Activated CD4-positive, alpha-beta memory T cell treated with anti-CD3 and anti-CD28 coated beads for 36 hours (primary cell): ENCODE measurements around the gene ANXA5. TPM values are rescaled to one million over a fixed set of nuclear protein-coding genes. Genes with fewer than 3 reads are reported as not detected.

Experiments
- CTCF ChIA-PET: fragments of 350-600 bp; sonication (Branson Sonifier 250); formaldehyde crosslinking; loops from one replicate; lab custom pipeline; 2021; ENCODE audit warnings: antibody characterized with exemption, inconsistent platforms; lab: Charles Lee
- POLR2A ChIA-PET: fragments of 350-600 bp; sonication (Branson Sonifier 250); formaldehyde crosslinking; loops from one replicate; lab custom pipeline; 2021; ENCODE audit warnings: antibody characterized with exemption; lab: Charles Lee
- DNase-seq: peaks from one replicate; pipeline ENCODE4 v3.0.0-alpha.2; 2020
- H3K27ac Mint-ChIP-seq: one replicate; pipeline ENCODE4 v1.8.0; 2021; ENCODE audit warnings: mixed read lengths
- H3K27me3 Mint-ChIP-seq: one replicate; pipeline ENCODE4 v1.8.0; 2021; ENCODE audit warnings: mixed read lengths
- H3K36me3 Mint-ChIP-seq: one replicate; pipeline ENCODE4 v1.8.0; 2021; ENCODE audit warnings: mixed read lengths
- H3K4me1 Mint-ChIP-seq: one replicate; pipeline ENCODE4 v1.8.0; 2021; ENCODE audit warnings: low read depth, mixed read lengths
- H3K4me3 Mint-ChIP-seq: one replicate; pipeline ENCODE4 v1.8.0; 2021; ENCODE audit warnings: mild to moderate bottlenecking, mixed read lengths
- H3K9me3 Mint-ChIP-seq: one replicate; pipeline ENCODE4 v1.8.0; 2021; ENCODE audit warnings: mixed read lengths
- intact Hi-C: fragments of 100-400 bp; cut with micrococcal nuclease; formaldehyde crosslinking; loops from one replicate; pipeline ENCODE4 v1.15.1; 2023
- total RNA-seq, 2 experiments: library from RNA; stranded (reverse); gene quantifications; one replicate each; pipeline ENCODE4 v1.2.3, GENCODE V29; 2021

The ANXA5 gene
- total RNA-seq, 2 experiments from 2014 or later: 132 to 140 TPM

DNA sequence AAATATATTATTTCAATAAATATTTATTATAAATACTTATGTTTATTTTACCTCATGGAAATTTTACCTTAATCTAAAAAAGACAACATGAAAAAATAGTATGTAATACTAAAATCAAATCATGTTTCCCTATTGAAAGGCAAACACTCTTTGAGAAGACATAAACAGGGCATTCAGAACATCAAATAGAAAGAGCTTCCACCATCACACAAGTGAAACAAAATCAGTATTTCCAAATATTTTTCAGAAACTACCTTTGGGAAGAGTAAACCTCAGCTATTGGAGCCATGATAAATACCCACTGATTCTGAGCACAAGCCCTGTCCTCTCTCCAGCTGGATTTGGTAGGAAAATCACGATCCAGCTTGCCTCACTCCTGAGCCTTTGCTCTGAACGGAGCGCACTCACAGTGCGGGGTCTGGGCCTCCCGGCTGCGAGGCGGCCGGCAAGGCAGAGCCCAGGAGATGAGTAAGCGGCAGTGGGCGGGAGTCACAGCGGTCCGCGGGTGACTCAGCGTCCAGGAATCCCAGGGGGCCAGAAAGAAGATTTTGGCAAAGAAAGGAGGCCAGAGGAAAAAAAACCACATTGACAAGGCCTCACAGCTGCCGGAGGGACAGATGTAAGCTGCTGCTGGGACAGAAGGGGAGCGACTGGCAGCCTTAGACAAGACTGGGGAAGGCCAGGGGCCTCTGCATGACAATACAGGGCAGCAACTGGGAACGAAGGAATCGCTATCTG lies 14.7 kb upstream of the ANXA5 start:
- Mint-ChIP-seq H3K27ac (no peak overlapping the region), H3K4me1 (peaks cover 37% of the 10 kb centered on the region), H3K4me3 (peak overlapping the region; percentile 13), H3K9me3 (no peaks in the 10 kb centered on the region), H3K36me3 (no peaks in the 10 kb centered on the region), H3K27me3 (peaks cover 39% of the 10 kb centered on the region)
- CTCF ChIA-PET: interaction anchor here (1.9 kb wide), 1 partner anchor 15 kb away, joined by 6 read pairs; the partner anchor contains the start of gene ANXA5
- POLR2A ChIA-PET: interaction anchor here (1.4 kb wide), 1 partner anchor 15 kb away, joined by 4 read pairs; no protein-coding TSS in a partner anchor
- DNase-seq: peak; percentile 70
- intact Hi-C loops: no loop called here

DNA sequence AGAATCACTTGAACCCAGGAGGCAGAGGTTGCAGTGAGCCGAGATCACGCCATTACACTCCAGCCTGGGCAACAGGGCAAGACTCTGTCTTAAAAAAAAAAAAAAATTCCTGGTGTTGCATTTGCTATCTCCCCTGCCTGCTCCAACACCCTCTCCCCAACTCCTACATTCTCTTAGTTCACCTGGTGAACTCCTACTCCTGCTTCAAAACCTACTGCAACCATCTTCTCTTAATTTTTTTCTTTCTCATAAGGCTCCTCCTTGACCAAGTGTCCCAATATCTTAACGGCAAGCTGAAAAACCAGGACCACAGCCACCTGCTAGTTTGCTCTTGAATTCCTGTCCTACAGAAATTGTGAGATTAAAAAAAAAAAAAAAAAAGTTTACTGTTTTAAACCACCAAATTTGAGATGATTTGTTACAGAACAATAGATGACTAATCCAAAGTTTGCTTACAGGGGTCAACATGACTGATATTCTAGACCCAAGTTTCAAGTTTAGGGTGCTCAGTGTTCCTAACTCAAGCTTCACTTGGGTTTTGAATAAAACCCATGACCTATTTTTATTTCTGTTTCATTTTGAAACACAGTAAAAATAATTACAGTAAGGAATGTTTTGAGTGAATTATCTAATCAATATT lies 13.1 kb upstream of the ANXA5 start:
- intact Hi-C loops: loop anchor here (5.0 kb wide), 2 partner anchors 453 to 528 kb away; no protein-coding TSS in a partner anchor
- peaks cover 43% of the 10 kb centered on the region for H3K4me1 Mint-ChIP-seq
- no peak overlapping the region for H3K27ac Mint-ChIP-seq
- DNase-seq: no peak
- H3K4me3 Mint-ChIP-seq: no peak overlapping the region
- H3K9me3 Mint-ChIP-seq: no peaks in the 10 kb centered on the region
- no peaks in the 10 kb centered on the region for H3K36me3 Mint-ChIP-seq
- POLR2A ChIA-PET: no interaction called here
- CTCF ChIA-PET: no interaction called here
- H3K27me3 Mint-ChIP-seq: peaks cover 39% of the 10 kb centered on the region

DNA sequence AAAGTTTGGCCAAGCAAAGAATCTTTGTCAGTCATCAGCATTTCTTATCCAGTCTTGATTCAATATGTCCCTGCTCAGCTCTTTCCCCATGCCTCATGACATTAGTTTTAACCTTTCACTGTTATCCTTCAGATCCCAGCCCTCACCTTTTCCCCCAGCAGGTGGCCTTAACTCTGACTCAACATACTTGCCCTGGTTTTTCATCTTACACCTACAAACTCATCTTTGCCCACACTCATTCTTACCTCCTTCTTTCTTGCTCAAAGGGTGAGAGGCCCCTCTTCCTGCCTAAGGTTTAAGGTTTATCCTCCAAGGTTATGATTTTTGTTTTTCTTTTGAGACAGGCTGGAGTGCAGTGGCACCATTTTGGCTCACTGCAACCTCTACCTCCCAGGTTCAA lies 10.6 kb upstream of the ANXA5 start:
- POLR2A ChIA-PET: interaction anchor here (3.2 kb wide), 1 partner anchor 11 kb away, joined by 18 read pairs; the partner anchor contains the start of gene ANXA5
- Mint-ChIP-seq H3K36me3 (no peaks in the 10 kb centered on the region), H3K4me1 (peaks cover 43% of the 10 kb centered on the region), H3K9me3 (peaks cover 2% of the 10 kb centered on the region), H3K4me3 (no peak overlapping the region), H3K27me3 (peaks cover 32% of the 10 kb centered on the region), H3K27ac (peak overlapping the region; percentile 59)
- intact Hi-C loops: loop anchor here (1.0 to 5.0 kb wide), 3 partner anchors 19 to 525 kb away; no protein-coding TSS in a partner anchor
- CTCF ChIA-PET: interaction anchor here (0.7 to 2.8 kb wide), 4 partner anchors 9 to 58 kb away, joined by 3 to 13 read pairs (median 3); partner anchors contain the start of genes ANXA5 and SMIM43
- peak; percentile 49 for DNase-seq

DNA sequence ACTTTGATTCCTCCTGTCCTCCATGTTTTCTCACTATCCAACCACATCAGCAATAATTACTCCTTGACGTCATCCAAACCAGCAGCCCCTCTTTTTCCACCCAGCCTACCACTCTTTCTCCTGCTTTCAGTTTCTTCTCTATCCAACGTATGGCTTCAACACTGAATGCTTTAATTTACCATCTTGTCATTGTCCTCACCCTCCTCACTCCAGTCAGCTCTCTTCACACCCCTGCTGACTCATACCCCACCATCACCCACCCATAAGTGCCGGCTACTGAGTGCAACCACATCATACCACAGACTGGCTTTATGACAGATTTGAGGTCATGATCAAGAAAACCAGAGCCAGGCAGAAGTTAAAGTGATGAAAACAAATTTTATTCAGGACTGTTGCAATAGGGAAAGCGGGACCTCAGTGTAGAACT lies 9.8 kb upstream of the ANXA5 start:
- Mint-ChIP-seq H3K4me3 (no peak overlapping the region), H3K4me1 (peaks cover 38% of the 10 kb centered on the region), H3K27me3 (peaks cover 26% of the 10 kb centered on the region), H3K27ac (peak overlapping the region; percentile 59), H3K36me3 (no peaks in the 10 kb centered on the region), H3K9me3 (peaks cover 3% of the 10 kb centered on the region)
- peak; percentile 83 for DNase-seq
- POLR2A ChIA-PET: interaction anchor here (3.2 kb wide), 1 partner anchor 10 kb away, joined by 18 read pairs; the partner anchor contains the start of gene ANXA5
- intact Hi-C loops: loop anchor here (1.0 to 5.0 kb wide), 4 partner anchors 10 to 524 kb away; partner anchors contain the start of gene ANXA5
- CTCF ChIA-PET: interaction anchor here (0.6 to 2.8 kb wide), 3 partner anchors 9 to 466 kb away, joined by 3 to 13 read pairs (median 3); partner anchors contain the start of gene ANXA5

DNA sequence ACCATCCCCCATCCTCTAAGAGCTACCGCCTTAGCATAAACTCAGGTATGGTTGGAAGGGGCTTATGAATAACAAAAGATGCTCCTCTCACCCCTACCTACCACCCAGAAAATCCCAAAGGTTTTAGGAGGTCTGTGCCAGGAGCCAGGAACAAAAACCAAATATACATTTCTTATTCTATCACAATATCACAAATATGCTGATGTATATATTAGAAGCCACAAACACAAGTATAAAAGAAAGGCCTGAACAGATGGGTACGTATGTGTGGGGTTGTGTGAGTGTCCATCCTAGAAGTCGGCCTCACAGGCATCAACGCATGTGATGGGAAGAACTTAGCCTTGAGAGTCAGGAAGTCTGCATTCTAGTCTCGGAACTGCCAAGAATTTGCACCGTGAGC lies 8.7 kb upstream of the ANXA5 start:
- CTCF ChIA-PET: interaction anchor here (2.8 kb wide), 1 partner anchor 9 kb away, joined by 13 read pairs; the partner anchor contains the start of gene ANXA5
- no peak overlapping the region for H3K27ac Mint-ChIP-seq
- H3K9me3 Mint-ChIP-seq: peaks cover 3% of the 10 kb centered on the region
- no peak overlapping the region for H3K4me3 Mint-ChIP-seq
- intact Hi-C loops: loop anchor here (5.0 kb wide), 2 partner anchors 448 to 523 kb away; no protein-coding TSS in a partner anchor
- no peak for DNase-seq
- POLR2A ChIA-PET: interaction anchor here (3.2 kb wide), 1 partner anchor 9 kb away, joined by 18 read pairs; the partner anchor contains the start of gene ANXA5
- no peaks in the 10 kb centered on the region for H3K36me3 Mint-ChIP-seq
- peaks cover 23% of the 10 kb centered on the region for H3K27me3 Mint-ChIP-seq
- H3K4me1 Mint-ChIP-seq: peaks cover 31% of the 10 kb centered on the region

DNA sequence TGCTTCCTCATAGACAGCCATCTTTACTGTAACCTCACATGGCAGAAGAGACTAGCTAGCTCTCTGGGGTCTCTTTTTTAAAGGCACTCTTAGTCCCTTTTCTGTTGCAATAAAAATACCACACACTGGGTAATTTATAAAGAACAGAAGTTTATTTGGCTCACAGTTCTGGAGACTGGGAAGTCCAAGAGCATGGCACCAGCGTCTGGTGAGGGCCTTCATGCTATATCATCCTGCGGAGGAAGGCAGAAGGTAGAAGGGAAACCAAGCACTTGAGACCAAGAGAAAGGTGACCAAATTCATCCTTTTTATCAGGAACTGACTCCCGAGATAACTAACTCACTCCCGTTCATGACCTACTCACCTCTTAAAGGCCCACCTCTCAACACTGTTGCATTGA lies 5.4 kb upstream of the ANXA5 start:
- intact Hi-C loops: no loop called here
- no peak for DNase-seq
- peaks cover 23% of the 10 kb centered on the region for H3K4me1 Mint-ChIP-seq
- H3K27ac Mint-ChIP-seq: no peak overlapping the region
- ChIA-PET CTCF (no interaction called here), POLR2A (no interaction called here)
- no peaks in the 10 kb centered on the region for H3K36me3 Mint-ChIP-seq
- no peak overlapping the region for H3K4me3 Mint-ChIP-seq
- peaks cover 3% of the 10 kb centered on the region for H3K9me3 Mint-ChIP-seq
- peaks cover 20% of the 10 kb centered on the region for H3K27me3 Mint-ChIP-seq

GRCh38 chr4:121701263-121701662 lies 4.5 kb upstream of the ANXA5 start:
- H3K27ac Mint-ChIP-seq: no peak overlapping the region
- DNase-seq: no peak
- H3K27me3 Mint-ChIP-seq: peaks cover 16% of the 10 kb centered on the region
- no peak overlapping the region for H3K4me3 Mint-ChIP-seq
- ChIA-PET POLR2A (no interaction called here), CTCF (no interaction called here)
- H3K36me3 Mint-ChIP-seq: no peaks in the 10 kb centered on the region
- H3K9me3 Mint-ChIP-seq: peaks cover 3% of the 10 kb centered on the region
- H3K4me1 Mint-ChIP-seq: peaks cover 15% of the 10 kb centered on the region
- intact Hi-C loops: no loop called here

GRCh38 chr4:121698236-121698671 lies 1.5 kb upstream of the ANXA5 start:
- H3K4me1 Mint-ChIP-seq: peaks cover 24% of the 10 kb centered on the region
- intact Hi-C loops: no loop called here
- no peak for DNase-seq
- H3K27ac Mint-ChIP-seq: no peak overlapping the region
- POLR2A ChIA-PET: no interaction called here
- peaks cover 3% of the 10 kb centered on the region for H3K9me3 Mint-ChIP-seq
- peaks cover 14% of the 10 kb centered on the region for H3K27me3 Mint-ChIP-seq
- CTCF ChIA-PET: interaction anchor here (1.1 kb wide), 1 partner anchor 28 kb away, joined by 3 read pairs; no protein-coding TSS in a partner anchor
- no peak overlapping the region for H3K4me3 Mint-ChIP-seq
- peaks cover 9% of the 10 kb centered on the region for H3K36me3 Mint-ChIP-seq

DNA sequence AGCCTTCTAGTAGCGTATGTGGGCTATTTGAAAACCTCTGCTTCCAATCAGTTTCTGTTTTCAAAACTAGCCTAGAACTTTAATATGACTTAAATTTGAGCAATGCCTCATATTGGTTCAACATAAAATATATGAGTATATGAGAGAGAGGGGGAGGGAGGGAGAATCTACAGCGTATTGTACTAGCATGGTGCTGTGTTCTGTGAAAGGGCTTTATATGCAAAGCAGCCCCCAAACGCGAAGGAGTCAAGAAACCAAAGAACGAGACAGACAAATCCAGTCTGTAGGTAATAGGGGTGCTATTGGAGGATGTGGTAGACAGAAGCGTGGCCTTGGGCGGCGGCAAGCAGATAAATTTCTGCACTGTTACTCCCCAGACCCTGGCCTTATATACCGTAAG lies 784 bp upstream of the ANXA5 start:
- peaks cover 12% of the 10 kb centered on the region for H3K36me3 Mint-ChIP-seq
- peak overlapping the region; percentile 79 for H3K4me3 Mint-ChIP-seq
- ChIA-PET CTCF (interaction anchor here (0.9 to 2.2 kb wide), 3 partner anchors 8 to 27 kb away, joined by 3 to 13 read pairs (median 7); no protein-coding TSS in a partner anchor), POLR2A (interaction anchor here (1.2 to 2.0 kb wide), 2 partner anchors 9 to 16 kb away, joined by 3 to 18 read pairs; no protein-coding TSS in a partner anchor)
- H3K27me3 Mint-ChIP-seq: peaks cover 13% of the 10 kb centered on the region
- peaks cover 30% of the 10 kb centered on the region for H3K4me1 Mint-ChIP-seq
- peaks cover 3% of the 10 kb centered on the region for H3K9me3 Mint-ChIP-seq
- peak overlapping the region; percentile 60 for H3K27ac Mint-ChIP-seq
- intact Hi-C loops: loop anchor here (1.0 to 2.0 kb wide), 3 partner anchors 104 to 173 kb away; partner anchors contain the start of genes BBS7, CCNA2 and EXOSC9
- no peak for DNase-seq

- intact Hi-C loops: loop anchor here (1.0 to 2.0 kb wide), 4 partner anchors 10 to 175 kb away; partner anchors contain the start of genes BBS7 and CCNA2
- DNase-seq: peak; percentile 83
- POLR2A ChIA-PET: interaction anchor here (0.6 to 2.0 kb wide), 7 partner anchors 11 to 433 kb away, joined by 3 to 18 read pairs (median 4); no protein-coding TSS in a partner anchor
- Mint-ChIP-seq H3K4me3 (peak overlapping the region; percentile 99), H3K9me3 (no peaks in the 10 kb centered on the region), H3K27me3 (peaks cover 10% of the 10 kb centered on the region), H3K27ac (peak overlapping the region; percentile 99), H3K4me1 (peaks cover 39% of the 10 kb centered on the region), H3K36me3 (peaks cover 21% of the 10 kb centered on the region)
- CTCF ChIA-PET: interaction anchor here (0.8 to 2.2 kb wide), 8 partner anchors 10 to 126 kb away, joined by 3 to 13 read pairs (median 3); partner anchors contain the start of gene EXOSC9
These were observed 605 bp downstream of the ANXA5 start for GRCh38 chr4:121696170-121696580.

DNA sequence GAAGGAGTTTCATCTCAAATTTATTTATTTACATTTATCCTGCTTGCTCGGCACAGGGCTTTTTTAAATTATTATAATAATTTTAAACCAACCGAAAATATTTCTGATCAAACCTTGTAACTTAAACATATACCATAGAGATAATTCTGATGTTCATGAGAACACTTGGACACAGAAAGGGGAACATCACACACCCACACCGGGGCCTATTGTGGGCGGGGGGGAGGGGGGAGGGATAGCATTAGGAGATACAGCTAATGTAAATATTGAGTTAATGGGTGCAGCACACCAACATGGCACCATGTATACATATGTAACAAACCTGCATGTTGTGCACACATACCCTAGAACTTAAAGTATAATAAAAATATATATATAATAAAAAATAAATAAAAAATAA lies 2.9 kb downstream of the ANXA5 start:
- Mint-ChIP-seq H3K4me3 (no peak overlapping the region), H3K36me3 (peaks cover 21% of the 10 kb centered on the region), H3K27me3 (peaks cover 3% of the 10 kb centered on the region), H3K4me1 (peaks cover 39% of the 10 kb centered on the region), H3K9me3 (no peaks in the 10 kb centered on the region), H3K27ac (no peak overlapping the region)
- POLR2A ChIA-PET: no interaction called here
- DNase-seq: no peak
- intact Hi-C loops: no loop called here
- CTCF ChIA-PET: no interaction called here
